Hepatocyte (in vitro differentiated cells): ENCODE results near the gene HMX2. TPM values are rescaled to one million over a fixed set of nuclear protein-coding genes. Genes with fewer than 3 reads are reported as not detected.

Source experiments
- DNase-seq: peaks from one replicate; pipeline ENCODE4 v3.0.0-alpha.2; 2016; ENCODE audit warnings: low spot score
- H2AFZ ChIP-seq: fragments of 200-600 bp; sonication (generic); 2 replicates; pipeline ENCODE4 v1.6.0; 2016; ENCODE audit warnings: antibody characterized with exemption, mild to moderate bottlenecking
- H3K27ac ChIP-seq: fragments of 200-600 bp; sonication (generic); 2 replicates; pipeline ENCODE4 v1.5.1; 2016; ENCODE audit warnings: mild to moderate bottlenecking
- H3K27me3 ChIP-seq: fragments of 200-600 bp; sonication (generic); 2 replicates; pipeline ENCODE4 v1.6.1; 2016
- H3K36me3 ChIP-seq: fragments of 200-600 bp; sonication (generic); replicated peaks from 2 replicates; pipeline ENCODE4 v1.5.1; 2016; ENCODE audit warnings: low read depth; ENCODE audit not compliant: insufficient read depth
- H3K4me1 ChIP-seq: fragments of 200-600 bp; sonication (generic); 2 replicates; pipeline ENCODE4 v1.5.1; 2016; ENCODE audit warnings: mild to moderate bottlenecking, moderate library complexity; ENCODE audit not compliant: insufficient read depth
- H3K4me2 ChIP-seq: fragments of 200-600 bp; sonication (generic); 2 replicates; pipeline ENCODE4 v1.6.0; 2016
- H3K4me3 ChIP-seq: fragments of 200-600 bp; sonication (generic); 2 replicates; pipeline ENCODE4 v1.5.1; 2016; ENCODE audit warnings: mild to moderate bottlenecking
- H3K79me2 ChIP-seq: fragments of 200-600 bp; sonication (generic); 2 replicates; pipeline ENCODE4 v1.6.0; 2017; ENCODE audit warnings: mild to moderate bottlenecking
- H3K9me2 ChIP-seq: fragments of 200-600 bp; sonication (generic); replicated peaks from 2 replicates; pipeline ENCODE4 v1.6.0; 2017; ENCODE audit warnings: mild to moderate bottlenecking; ENCODE audit not compliant: insufficient read depth
- H3K9me3 ChIP-seq: fragments of 200-600 bp; sonication (generic); 2 replicates; pipeline ENCODE4 v1.5.1; 2016; ENCODE audit warnings: low read depth, mild to moderate bottlenecking
- H4K20me1 ChIP-seq: fragments of 200-600 bp; sonication (generic); 2 replicates; pipeline ENCODE4 v1.6.0; 2016; ENCODE audit warnings: mild to moderate bottlenecking; ENCODE audit not compliant: insufficient read depth, poor library complexity, severe bottlenecking
- CTCF ChIP-seq: fragments of 200-600 bp; sonication (generic); IDR thresholded peaks from 2 replicates; pipeline ENCODE4 v1.5.1; 2016; ENCODE audit warnings: antibody characterized with exemption, mild to moderate bottlenecking; ENCODE audit not compliant: poor library complexity
- EZH2 ChIP-seq: fragments of 200-600 bp; sonication (generic); IDR thresholded peaks from 2 replicates; pipeline ENCODE4 v1.6.1; 2016; ENCODE audit warnings: antibody characterized with exemption, mild to moderate bottlenecking, borderline replicate concordance
- EZH2phosphoT487 ChIP-seq: fragments of 200-600 bp; sonication (generic); IDR thresholded peaks from one replicate; pipeline ENCODE4 v1.6.1; 2018; ENCODE audit warnings: antibody characterized with exemption, mild to moderate bottlenecking, low read depth, moderate library complexity; ENCODE audit not compliant: unreplicated experiment, severe bottlenecking
- WGBS: methylation state at CpG from one replicate; pipeline ENCODE4 v1.1.6; 2016; ENCODE audit warnings: low lambda C conversion rate; ENCODE audit errors: missing lambda C conversion rate; 5-methylcytosine and 5-hydroxymethylcytosine counted together
- polyA plus RNA-seq: library from polyadenylated mRNA; unstranded; fragments of >200 nt; fragmentation: Nextera tagmentation; extraction: Ambion mirVana; gene quantifications from 2 replicates; pipeline ENCODE4 v1.2.1, GENCODE V29; 2016
- total RNA-seq: library from RNA; depleted of rRNA; stranded (reverse); fragments of >200 nt; gene quantifications from 2 replicates; pipeline ENCODE4 v1.2.3, GENCODE V29; 2014

The HMX2 gene
- total and polyA plus RNA-seq, 2 experiments from 2014 or later, result not detected

DNA sequence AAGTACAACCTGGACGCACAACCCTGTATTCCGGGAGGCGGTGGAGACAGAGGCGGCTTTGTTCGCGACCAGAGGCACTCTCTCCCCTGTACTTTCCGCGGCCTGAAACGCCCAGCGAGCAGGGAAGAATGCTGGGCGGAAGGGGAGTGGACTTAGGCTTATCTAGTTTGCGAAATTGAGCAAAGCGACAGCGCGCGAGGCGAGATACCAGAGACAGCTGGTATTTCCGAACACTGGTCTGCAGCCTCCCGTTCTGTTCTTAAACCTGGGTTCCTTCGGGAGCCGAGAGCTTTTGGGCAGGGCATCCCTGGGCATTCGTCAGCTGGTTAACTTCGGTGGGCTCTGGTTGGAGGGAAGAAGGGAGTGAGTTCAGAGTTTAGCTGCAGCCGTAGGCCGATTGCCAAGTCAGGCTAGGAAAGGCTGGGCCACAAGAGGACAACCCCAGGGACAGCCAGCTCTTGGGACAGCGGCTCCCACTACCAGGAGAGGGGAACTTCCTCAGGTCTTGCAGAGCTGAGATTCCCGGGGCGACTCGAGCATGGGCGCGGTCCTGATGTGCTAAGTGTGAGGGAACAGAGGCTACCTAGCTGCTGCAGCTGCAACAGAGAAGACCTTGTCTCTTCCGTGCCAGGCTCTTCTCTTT, 8.3 kb upstream of the HMX2 start:
- no peaks in the 10 kb centered on the region for H3K9me2 ChIP-seq
- under 1% methylated on average over 32 of the region's 32 CpGs for WGBS
- peaks cover 16% of the 10 kb centered on the region for H3K4me1 ChIP-seq
- peak overlapping the region; percentile 51 for H3K4me2 ChIP-seq
- no peaks in the 10 kb centered on the region for H3K79me2 ChIP-seq
- TF ChIP-seq EZH2 (peak; percentile 50), EZH2phosphoT487 (peak; percentile 89), CTCF (no peak)
- peaks cover 98% of the 10 kb centered on the region for H3K27me3 ChIP-seq
- peak; percentile 74 for DNase-seq
- H3K4me3 ChIP-seq, result no peak overlapping the region
- H3K36me3 ChIP-seq, result no peaks in the 10 kb centered on the region
- H2AFZ ChIP-seq, result no peak overlapping the region
- H4K20me1 ChIP-seq, result no peaks in the 10 kb centered on the region
- no peak overlapping the region for H3K27ac ChIP-seq
- no peaks in the 10 kb centered on the region for H3K9me3 ChIP-seq

DNA sequence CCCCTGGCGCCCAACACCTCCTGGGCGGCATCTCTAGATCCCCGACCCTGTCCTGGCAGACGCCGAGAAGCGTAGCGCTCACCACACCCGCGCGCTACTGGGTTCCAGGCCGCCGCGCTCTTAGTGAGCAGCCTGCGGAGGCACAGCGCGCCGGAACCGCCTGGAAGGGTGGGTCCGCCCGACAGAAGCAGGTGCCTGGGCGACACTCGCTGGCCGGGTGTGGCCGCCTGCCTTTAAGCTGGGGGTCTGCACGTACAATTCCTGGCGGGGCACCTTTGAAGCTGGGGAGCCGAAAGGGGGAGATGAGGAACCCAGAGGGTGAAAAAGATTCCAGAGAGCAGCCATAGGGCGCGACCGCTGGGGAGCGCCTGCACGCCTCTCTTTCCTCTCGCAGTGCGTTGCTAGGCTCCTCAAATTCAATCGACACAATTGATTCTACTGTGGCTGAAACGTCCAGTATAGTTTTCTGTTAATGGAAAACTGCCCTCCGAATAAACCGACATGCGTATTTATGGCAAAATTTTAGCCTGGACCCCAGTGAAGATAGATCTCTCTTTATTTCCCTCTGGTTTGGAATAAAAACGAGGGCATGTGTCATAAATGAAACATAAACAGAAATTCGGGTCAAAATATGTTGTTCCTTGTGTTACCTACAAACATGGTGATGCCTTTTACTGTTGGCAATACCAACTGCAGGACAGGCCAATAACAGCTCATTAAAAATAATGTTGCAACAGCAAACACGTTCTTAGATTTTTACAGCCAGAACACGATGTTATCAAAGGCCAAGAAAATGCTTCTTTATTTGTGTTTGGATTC, 7.6 kb upstream of the HMX2 start:
- peak overlapping the region; percentile 51 for H3K4me2 ChIP-seq
- no peaks in the 10 kb centered on the region for H3K9me3 ChIP-seq
- no peaks in the 10 kb centered on the region for H3K79me2 ChIP-seq
- H3K27me3 ChIP-seq, result peaks cover 98% of the 10 kb centered on the region
- 3% methylated on average over 43 of the region's 43 CpGs for WGBS
- no peak overlapping the region for H2AFZ ChIP-seq
- H3K4me1 ChIP-seq, result peaks cover 16% of the 10 kb centered on the region
- no peak for DNase-seq
- H3K36me3 ChIP-seq, result no peaks in the 10 kb centered on the region
- peak; percentile 83 for TF ChIP-seq EZH2
- peak; percentile 13 for TF ChIP-seq CTCF
- TF ChIP-seq EZH2phosphoT487, result no peak
- H3K4me3 ChIP-seq, result no peak overlapping the region
- H4K20me1 ChIP-seq, result no peaks in the 10 kb centered on the region
- H3K9me2 ChIP-seq, result no peaks in the 10 kb centered on the region
- H3K27ac ChIP-seq, result no peak overlapping the region

DNA sequence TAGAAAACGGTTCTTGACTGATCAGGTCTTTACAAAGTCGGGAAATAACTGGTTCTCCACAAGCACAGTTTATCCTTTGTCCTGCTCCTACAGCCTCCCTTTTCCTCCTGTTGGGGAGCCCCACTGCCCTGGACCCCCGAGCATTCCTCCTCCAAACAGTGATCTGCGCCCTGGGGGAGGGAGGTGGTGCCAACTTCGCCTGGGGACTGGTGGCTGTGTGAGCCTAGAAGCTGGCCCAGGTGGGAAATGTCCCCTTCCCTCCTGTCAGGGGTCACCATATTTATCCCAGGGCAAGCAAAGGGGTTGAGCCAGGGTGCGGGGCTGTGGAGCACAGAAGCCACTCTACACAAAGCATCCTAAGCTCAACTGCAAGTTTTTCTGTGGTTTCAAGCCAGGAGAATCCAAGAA, 6.9 kb upstream of the HMX2 start:
- 9% methylated on average over 6 of the region's 6 CpGs for WGBS
- Histone ChIP-seq H3K4me1 (peaks cover 16% of the 10 kb centered on the region), H3K9me3 (no peaks in the 10 kb centered on the region), H3K36me3 (no peaks in the 10 kb centered on the region), H3K27ac (no peak overlapping the region), H3K4me2 (no peak overlapping the region), H3K4me3 (no peak overlapping the region), H4K20me1 (no peaks in the 10 kb centered on the region), H3K9me2 (no peaks in the 10 kb centered on the region), H3K79me2 (no peaks in the 10 kb centered on the region), H3K27me3 (peaks cover 98% of the 10 kb centered on the region), H2AFZ (no peak overlapping the region)
- TF ChIP-seq EZH2 (no peak), CTCF (no peak), EZH2phosphoT487 (no peak)
- DNase-seq, result no peak
